ENCODE measurements around the gene HK1. TPM values are rescaled to one million over a fixed set of nuclear protein-coding genes. Genes with fewer than 3 reads are reported as not detected.
A peak's percentile ranks its signal among the peaks of the same experiment; 100 is the strongest.

Gene HK1
- total and polyA plus RNA-seq, 4 experiments from 2014 or later: 68.6 to 156 (median 112) TPM

DNA sequence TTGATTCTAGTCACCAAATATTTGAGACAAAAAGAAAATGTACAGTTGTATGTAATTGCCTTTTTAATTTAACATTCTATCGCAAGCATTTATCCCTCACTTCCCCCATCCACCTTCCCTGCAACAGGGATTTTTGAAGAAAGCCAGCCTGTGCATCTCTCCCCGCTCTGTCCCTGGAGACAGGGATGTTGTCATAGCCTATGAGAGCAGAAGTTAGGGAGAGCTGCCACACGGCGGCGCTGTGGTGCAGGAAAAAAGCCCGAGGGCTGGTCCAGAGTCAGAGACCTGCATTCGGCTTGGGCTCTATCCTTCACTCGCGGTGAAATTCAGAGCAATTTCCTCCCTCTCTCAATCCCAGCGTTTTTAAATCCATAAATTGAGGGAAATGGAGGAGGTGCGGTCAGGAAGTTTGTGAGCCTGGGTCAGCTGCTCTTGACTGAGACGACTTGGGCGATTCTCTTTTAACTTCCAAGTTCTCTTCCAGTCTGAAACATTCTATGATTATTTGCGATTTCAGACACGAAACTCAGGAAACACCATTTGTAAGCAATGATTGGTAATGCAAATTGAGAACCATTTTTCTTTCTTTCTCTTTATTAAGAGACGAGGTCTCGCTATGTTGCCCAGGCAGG lies 40.7 kb upstream of the HK1 start:
- Histone ChIP-seq H3K36me3 (ENCODE audit: insufficient read depth, low read length) (no peaks in the 10 kb centered on the region), H3K27me3 (ENCODE audit: insufficient read depth, low read length) (no peaks in the 10 kb centered on the region), H3K27ac (ENCODE audit: low read depth, low read length) (no peak overlapping the region), H3K4me1 (ENCODE audit: insufficient read depth, low read length) (peaks cover 17% of the 10 kb centered on the region), H3K9me3 (ENCODE audit: control insufficient read depth in 1 of 2, low read length in 2 of 2) (no peaks in the 10 kb centered on the region), H3K4me3 (ENCODE audit: low read length in 2 of 2) (no peak overlapping the region)
- intact Hi-C loops (cut with micrococcal nuclease): loop anchor here (1.0 to 5.0 kb wide), 5 partner anchors 81 to 400 kb away; no protein-coding TSS in a partner anchor
- ChIA-PET POLR2A (ENCODE audit: partially characterized antibody) (interaction anchor here (0.7 to 3.1 kb wide), 3 partner anchors 153 to 171 kb away, joined by 3 to 11 read pairs (median 4); no protein-coding TSS in a partner anchor), CTCF (ENCODE audit: partially characterized antibody) (interaction anchor here (0.6 to 5.7 kb wide), 12 partner anchors 12 to 271 kb away, joined by 3 to 148 read pairs (median 5); no protein-coding TSS in a partner anchor)
- peak; percentile 78 to 82 (median 79) for DNase-seq
- Mint-ChIP-seq H3K27me3 (no peaks in the 10 kb centered on the region), H3K27ac (peak overlapping the region in 3 of 7 donors; percentile 11 to 63 (median 17)), H3K4me3 (peak overlapping the region in 2 of 8 donors; percentile 7 to 48), H3K4me1 (peaks cover 14 to 27% (median 17%) of the 10 kb centered on the region in 4 donors), H3K9me3 (peaks cover 0 to 2% (median 0%) of the 10 kb centered on the region in 8 donors), H3K36me3 (peaks cover 8 to 11% of the 10 kb centered on the region in 2 donors)

DNA sequence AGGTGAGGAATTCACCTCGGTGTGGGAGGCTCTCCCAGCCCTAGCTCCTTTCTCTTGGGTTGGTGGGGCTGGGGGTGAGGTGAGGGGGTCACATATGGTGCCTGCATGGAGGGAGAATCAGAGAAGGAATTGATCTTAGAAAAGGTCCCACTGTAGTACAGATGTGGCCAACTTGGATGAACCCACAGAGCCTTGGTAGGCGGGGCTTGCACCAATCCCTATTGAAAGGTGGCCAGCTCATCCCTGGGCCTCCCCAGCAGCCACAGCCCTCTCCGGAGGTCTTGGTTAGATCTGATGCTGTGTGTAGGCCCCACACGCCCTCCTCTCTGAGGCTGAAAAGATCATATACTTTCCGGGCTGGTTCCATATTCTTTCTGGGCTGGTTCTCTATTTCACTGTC lies 39.2 kb upstream of the HK1 start:
- DNase-seq: no peak
- intact Hi-C loops (cut with micrococcal nuclease): loop anchor here (5.0 kb wide), 1 partner anchor 398 kb away; no protein-coding TSS in a partner anchor

GRCh38 chr10:69239816-69240434 lies 38.4 kb upstream of the HK1 start:
- Histone ChIP-seq H3K27me3 (ENCODE audit: insufficient read depth, low read length) (no peaks in the 10 kb centered on the region), H3K36me3 (ENCODE audit: insufficient read depth, low read length) (no peaks in the 10 kb centered on the region), H3K4me3 (ENCODE audit: low read length in 2 of 2) (no peak overlapping the region), H3K9me3 (ENCODE audit: control insufficient read depth in 1 of 2, low read length in 2 of 2) (no peaks in the 10 kb centered on the region), H3K27ac (ENCODE audit: low read depth, low read length) (no peak overlapping the region), H3K4me1 (ENCODE audit: insufficient read depth, low read length) (peaks cover 5% of the 10 kb centered on the region)
- ChIA-PET POLR2A (ENCODE audit: partially characterized antibody) (no interaction called here), CTCF (ENCODE audit: partially characterized antibody) (interaction anchor here (0.6 to 5.7 kb wide), 8 partner anchors 8 to 275 kb away, joined by 3 to 148 read pairs (median 6); no protein-coding TSS in a partner anchor)
- Mint-ChIP-seq H3K27me3 (no peaks in the 10 kb centered on the region), H3K4me1 (peaks cover 4 to 13% (median 6%) of the 10 kb centered on the region in 4 donors), H3K36me3 (peaks cover 11 to 13% of the 10 kb centered on the region in 2 donors), H3K9me3 (peaks cover 0 to 2% (median 0%) of the 10 kb centered on the region in 8 donors), H3K27ac (peak overlapping the region in 2 of 7 donors; percentile 17 to 56), H3K4me3 (no peak overlapping the region)
- intact Hi-C loops (cut with micrococcal nuclease): loop anchor here (5.0 kb wide), 1 partner anchor 397 kb away; no protein-coding TSS in a partner anchor
- no peak for DNase-seq

More for the DNA sequence above, 39.2 kb upstream of the HK1 start:
- peaks cover 11 to 12% of the 10 kb centered on the region in 2 donors for H3K36me3 Mint-ChIP-seq
- Histone ChIP-seq H3K36me3 (ENCODE audit: insufficient read depth, low read length) (no peaks in the 10 kb centered on the region), H3K9me3 (ENCODE audit: control insufficient read depth in 1 of 2, low read length in 2 of 2) (no peaks in the 10 kb centered on the region), H3K27ac (ENCODE audit: low read depth, low read length) (no peak overlapping the region), H3K4me1 (ENCODE audit: insufficient read depth, low read length) (peaks cover 5% of the 10 kb centered on the region), H3K27me3 (ENCODE audit: insufficient read depth, low read length) (no peaks in the 10 kb centered on the region), H3K4me3 (ENCODE audit: low read length in 2 of 2) (no peak overlapping the region)
- peaks cover 6 to 13% (median 7%) of the 10 kb centered on the region in 4 donors for H3K4me1 Mint-ChIP-seq
- H3K9me3 Mint-ChIP-seq: peaks cover 0 to 2% (median 0%) of the 10 kb centered on the region in 8 donors
- no peaks in the 10 kb centered on the region for H3K27me3 Mint-ChIP-seq
- H3K27ac Mint-ChIP-seq: peak overlapping the region in 1 of 7 donors; percentile 9
- CTCF ChIA-PET (ENCODE audit: partially characterized antibody): interaction anchor here (0.7 to 5.7 kb wide), 16 partner anchors 10 to 276 kb away, joined by 3 to 148 read pairs (median 5); no protein-coding TSS in a partner anchor
- H3K4me3 Mint-ChIP-seq: no peak overlapping the region
- POLR2A ChIA-PET (ENCODE audit: partially characterized antibody): interaction anchor here (0.9 to 3.1 kb wide), 3 partner anchors 10 to 154 kb away, joined by 3 to 11 read pairs (median 3); no protein-coding TSS in a partner anchor

DNA sequence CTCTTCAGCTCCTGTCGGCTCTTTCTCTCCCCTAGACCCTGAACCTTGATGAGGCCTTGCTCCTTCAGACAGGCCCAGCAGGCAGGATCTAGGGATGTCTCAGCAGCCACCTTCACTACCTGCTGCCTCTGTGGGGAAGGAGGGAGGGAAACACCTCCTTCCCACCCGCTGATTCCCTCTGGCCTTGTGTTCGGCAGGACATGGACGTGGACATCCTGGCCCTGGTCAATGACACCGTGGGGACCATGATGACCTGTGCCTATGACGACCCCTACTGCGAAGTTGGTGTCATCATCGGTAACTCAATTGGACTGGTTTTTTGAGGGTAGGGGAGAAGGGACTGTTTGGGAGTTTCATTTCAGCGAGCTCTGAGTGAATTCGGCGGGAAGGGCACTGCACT lies 37.8 kb upstream of the HK1 start:
- ChIA-PET CTCF (ENCODE audit: partially characterized antibody) (interaction anchor here (1.6 to 5.7 kb wide), 5 partner anchors 11 to 274 kb away, joined by 3 to 148 read pairs (median 8); no protein-coding TSS in a partner anchor), POLR2A (ENCODE audit: partially characterized antibody) (no interaction called here)
- DNase-seq: no peak
- no peak overlapping the region for H3K4me3 Mint-ChIP-seq
- peaks cover 0 to 2% (median 0%) of the 10 kb centered on the region in 8 donors for H3K9me3 Mint-ChIP-seq
- H3K36me3 Mint-ChIP-seq: peaks cover 11 to 13% of the 10 kb centered on the region in 2 donors
- no peaks in the 10 kb centered on the region for H3K9me3 ChIP-seq (ENCODE audit: control insufficient read depth in 1 of 2, low read length in 2 of 2)
- H3K27me3 ChIP-seq (ENCODE audit: insufficient read depth, low read length): no peaks in the 10 kb centered on the region
- H3K4me1 ChIP-seq (ENCODE audit: insufficient read depth, low read length): peaks cover 5% of the 10 kb centered on the region
- no peak overlapping the region for H3K27ac ChIP-seq (ENCODE audit: low read depth, low read length)
- H3K27ac Mint-ChIP-seq: no peak overlapping the region
- no peaks in the 10 kb centered on the region for H3K36me3 ChIP-seq (ENCODE audit: insufficient read depth, low read length)
- intact Hi-C loops (cut with micrococcal nuclease): no loop called here
- H3K27me3 Mint-ChIP-seq: no peaks in the 10 kb centered on the region
- H3K4me3 ChIP-seq (ENCODE audit: low read length in 2 of 2): no peak overlapping the region
- H3K4me1 Mint-ChIP-seq: peaks cover 4 to 11% (median 6%) of the 10 kb centered on the region in 4 donors

DNA sequence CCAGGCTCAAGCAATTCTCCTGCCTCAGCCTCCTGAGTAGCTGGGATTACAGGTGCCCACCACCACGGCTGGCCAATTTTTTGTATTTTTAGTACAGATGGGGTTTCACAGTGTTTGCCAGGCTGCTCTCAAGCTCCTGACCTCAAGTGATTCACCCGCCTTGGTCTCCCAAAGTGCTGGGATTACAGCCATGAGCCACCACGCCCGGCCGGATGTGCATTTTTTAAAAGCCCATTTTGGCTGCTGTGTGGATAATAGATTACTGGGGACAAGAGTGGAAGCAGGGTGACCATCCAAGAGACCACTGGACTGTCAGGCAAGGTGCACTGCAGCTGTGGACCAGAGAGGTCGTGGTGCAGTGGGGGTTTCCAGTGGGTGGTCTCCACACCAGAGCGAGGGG lies 36.7 kb upstream of the HK1 start:
- CTCF ChIA-PET (ENCODE audit: partially characterized antibody): interaction anchor here (1.1 to 1.7 kb wide), 5 partner anchors 9 to 274 kb away, joined by 3 to 6 read pairs (median 4); no protein-coding TSS in a partner anchor
- Mint-ChIP-seq H3K4me1 (peaks cover 4 to 6% (median 6%) of the 10 kb centered on the region in 4 donors), H3K27me3 (no peaks in the 10 kb centered on the region), H3K4me3 (no peak overlapping the region), H3K36me3 (peaks cover 11 to 13% of the 10 kb centered on the region in 2 donors), H3K9me3 (peaks cover 0 to 2% (median 0%) of the 10 kb centered on the region in 8 donors), H3K27ac (peak overlapping the region in 1 of 7 donors; percentile 18)
- POLR2A ChIA-PET (ENCODE audit: partially characterized antibody): no interaction called here
- Histone ChIP-seq H3K27me3 (ENCODE audit: insufficient read depth, low read length) (no peaks in the 10 kb centered on the region), H3K4me1 (ENCODE audit: insufficient read depth, low read length) (peaks cover 5% of the 10 kb centered on the region), H3K27ac (ENCODE audit: low read depth, low read length) (no peak overlapping the region), H3K4me3 (ENCODE audit: low read length in 2 of 2) (no peak overlapping the region), H3K9me3 (ENCODE audit: control insufficient read depth in 1 of 2, low read length in 2 of 2) (no peaks in the 10 kb centered on the region), H3K36me3 (ENCODE audit: insufficient read depth, low read length) (no peaks in the 10 kb centered on the region)
- intact Hi-C loops (cut with micrococcal nuclease): no loop called here
- no peak for DNase-seq

- CTCF ChIA-PET (ENCODE audit: partially characterized antibody): interaction anchor here (1.0 to 1.7 kb wide), 6 partner anchors 9 to 273 kb away, joined by 3 to 6 read pairs (median 4); no protein-coding TSS in a partner anchor
- intact Hi-C loops (cut with micrococcal nuclease): no loop called here
- POLR2A ChIA-PET (ENCODE audit: partially characterized antibody): no interaction called here
- H3K27me3 Mint-ChIP-seq: no peaks in the 10 kb centered on the region
- Histone ChIP-seq H3K27me3 (ENCODE audit: insufficient read depth, low read length) (no peaks in the 10 kb centered on the region), H3K36me3 (ENCODE audit: insufficient read depth, low read length) (no peaks in the 10 kb centered on the region), H3K27ac (ENCODE audit: low read depth, low read length) (no peak overlapping the region), H3K4me1 (ENCODE audit: insufficient read depth, low read length) (peaks cover 5% of the 10 kb centered on the region), H3K9me3 (ENCODE audit: control insufficient read depth in 1 of 2, low read length in 2 of 2) (no peaks in the 10 kb centered on the region), H3K4me3 (ENCODE audit: low read length in 2 of 2) (no peak overlapping the region)
- H3K4me1 Mint-ChIP-seq: peaks cover 4 to 6% (median 6%) of the 10 kb centered on the region in 4 donors
- no peak overlapping the region for H3K27ac Mint-ChIP-seq
- H3K4me3 Mint-ChIP-seq: no peak overlapping the region
- peaks cover 0 to 2% (median 0%) of the 10 kb centered on the region in 8 donors for H3K9me3 Mint-ChIP-seq
- H3K36me3 Mint-ChIP-seq: peaks cover 11 to 13% of the 10 kb centered on the region in 2 donors
- DNase-seq: no peak
Measured at GRCh38 chr10:69242040-69242851, 36.0 kb upstream of the HK1 start.
